Caco-2 (cell line): Measurements from ENCODE around the gene GRIK4. TPM values are rescaled to one million over a fixed set of nuclear protein-coding genes. Genes with fewer than 3 reads are reported as not detected.

Source experiments
- BruUV-seq: library from RNA; stranded (reverse); fragments of 400-500 nt; replicated peaks from 2 replicates; lab custom pipeline; 2021; lab: Mats Ljungman, UMichigan
- CTCF ChIA-PET: fragments of 300-600 bp; sonication (Branson Sonifier 250); formaldehyde crosslinking; loops from one replicate; lab custom pipeline; 2022; ENCODE audit warnings: antibody characterized with exemption; lab: Charles Lee
- POLR2A ChIA-PET: fragments of 300-600 bp; sonication (Branson Sonifier 250); formaldehyde crosslinking; loops from one replicate; lab custom pipeline; 2022; ENCODE audit warnings: antibody characterized with exemption; lab: Charles Lee
- DNase-seq, 2 experiments: peaks; one replicate each; pipeline versions ENCODE4 v3.0.0 to v3.0.0-alpha.2; 2020 to 2022
- H3K27me3 ChIP-seq: replicated peaks from 2 replicates; pipeline ENCODE4 v1.6.0; 2011; ENCODE audit warnings: low read length; ENCODE audit not compliant: control insufficient read depth, insufficient read depth
- H3K36me3 ChIP-seq: 2 replicates; pipeline ENCODE4 v1.5.1; 2011; ENCODE audit warnings: low read length; ENCODE audit not compliant: control insufficient read depth, insufficient read depth
- H3K4me1 ChIP-seq: fragments of 250-450 bp; sonication (Bioruptor Pico); 2 replicates; pipeline ENCODE4 v1.5.1; 2020; ENCODE audit warnings: mild to moderate bottlenecking
- H3K4me3 ChIP-seq: 2 replicates; pipeline ENCODE4 v1.5.1; 2011; ENCODE audit warnings: low read depth, mild to moderate bottlenecking, control low read depth, low read length
- H3K9me3 ChIP-seq: fragments of 250-450 bp; sonication (Bioruptor Pico); 2 replicates; pipeline ENCODE4 v1.5.1; 2020; ENCODE audit warnings: mild to moderate bottlenecking, moderate library complexity
- H3K27ac Mint-ChIP-seq: one replicate; pipeline ENCODE4 v1.8.0; 2022; ENCODE audit warnings: mixed read lengths; ENCODE audit not compliant: unreplicated experiment
- H3K27me3 Mint-ChIP-seq: one replicate; pipeline ENCODE4 v1.8.0; 2022; ENCODE audit warnings: mixed read lengths; ENCODE audit not compliant: insufficient read depth, unreplicated experiment
- H3K36me3 Mint-ChIP-seq: one replicate; pipeline ENCODE4 v1.8.0; 2022; ENCODE audit warnings: mild to moderate bottlenecking, mixed read lengths; ENCODE audit not compliant: insufficient read depth, unreplicated experiment
- H3K4me1 Mint-ChIP-seq: one replicate; pipeline ENCODE4 v1.8.0; 2022; ENCODE audit warnings: low read depth, mixed read lengths; ENCODE audit not compliant: unreplicated experiment
- H3K4me3 Mint-ChIP-seq: one replicate; pipeline ENCODE4 v1.8.0; 2022; ENCODE audit warnings: mild to moderate bottlenecking, moderate library complexity, mixed read lengths; ENCODE audit not compliant: unreplicated experiment
- H3K9me3 Mint-ChIP-seq: one replicate; pipeline ENCODE4 v1.8.0; 2022; ENCODE audit warnings: mixed read lengths; ENCODE audit not compliant: unreplicated experiment
- intact Hi-C: fragments of 100-400 bp; cut with micrococcal nuclease; formaldehyde crosslinking; loops from one replicate; pipeline ENCODE4 v1.10.0; 2022; ENCODE audit not compliant: unreplicated experiment
- total RNA-seq: library from RNA; stranded (reverse); gene quantifications from 2 replicates; pipeline ENCODE4 v1.2.3, GENCODE V29; 2022
- TF ChIP-seq, protein P1 (sequence below), 2 experiments: fragments of 200-600 bp in 1 of 2; IDR thresholded peaks; 1 replicate in 1 of 2; 2 replicates in 1 of 2; pipeline versions ENCODE4 v1.5.1 to v1.8.0; 2011 to 2022; ENCODE audit warnings: antibody characterized with exemption in 1 of 2, control low read depth in 1 of 2, inconsistent platforms in 1 of 2, low read depth in 1 of 2, low read length in 1 of 2, mild to moderate bottlenecking in 1 of 2, moderate library complexity in 1 of 2; ENCODE audit not compliant: insufficient read depth in 1 of 2, severe bottlenecking in 1 of 2, unreplicated experiment in 1 of 2

GRIK4 gene
- total RNA-seq, 1 experiment from 2014 or later = 2.0 TPM

DNA sequence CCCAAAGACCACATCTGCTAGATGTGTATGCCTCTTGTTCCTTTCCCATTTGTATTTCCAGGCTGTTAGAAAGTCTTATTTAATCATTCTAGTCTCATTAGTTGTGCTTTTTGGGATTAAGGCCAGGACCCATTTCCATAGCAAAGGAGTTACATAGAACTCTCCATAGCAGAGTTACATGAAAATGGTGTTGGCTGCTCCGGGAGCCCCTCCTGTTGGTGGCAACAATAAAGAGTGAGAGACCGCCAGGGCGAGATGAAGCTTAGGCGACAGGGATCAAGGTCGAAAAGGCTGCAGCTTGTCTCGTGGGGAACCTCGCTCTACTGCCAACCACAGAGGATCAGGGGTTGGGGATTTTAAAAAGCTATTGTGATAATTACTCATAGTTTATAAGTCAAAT, 58.3 kb downstream of the GRIK4 start:
- H3K27me3 Mint-ChIP-seq = no peaks in the 10 kb centered on the region

DNA sequence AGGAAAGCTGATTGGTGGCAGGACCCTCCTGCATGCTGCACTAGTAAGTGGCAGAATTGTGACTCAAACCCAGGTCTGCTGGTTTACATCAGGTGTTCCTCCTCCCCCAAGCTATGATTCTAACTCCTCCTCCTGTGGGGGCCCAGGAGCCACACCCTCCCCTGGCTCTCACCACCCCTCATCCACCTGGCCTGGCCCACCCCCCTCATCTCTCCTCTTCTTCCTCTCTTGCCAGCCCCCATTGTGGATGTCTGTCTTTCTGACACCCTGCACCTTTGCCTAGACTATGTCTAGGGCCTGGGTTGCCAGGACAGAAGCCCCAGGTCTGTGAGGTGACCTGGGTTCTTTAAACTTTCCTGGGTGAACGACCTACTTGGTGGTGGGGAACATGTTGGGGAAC, 59.9 kb downstream of the GRIK4 start:
- Mint-ChIP-seq H3K27me3 (no peaks in the 10 kb centered on the region), H3K4me3 (no peak overlapping the region), H3K4me1 (no peaks in the 10 kb centered on the region), H3K27ac (no peak overlapping the region), H3K9me3 (no peaks in the 10 kb centered on the region), H3K36me3 (no peaks in the 10 kb centered on the region)
- no peak for DNase-seq
- H3K4me3 ChIP-seq = no peak overlapping the region
- ChIA-PET POLR2A (no interaction called here), CTCF (no interaction called here)
- no TSS peak for BruUV-seq
- intact Hi-C loops = no loop called here
- H3K27me3 ChIP-seq = no peaks in the 10 kb centered on the region
- H3K9me3 ChIP-seq = no peaks in the 10 kb centered on the region
- TF ChIP-seq, protein P1, sequence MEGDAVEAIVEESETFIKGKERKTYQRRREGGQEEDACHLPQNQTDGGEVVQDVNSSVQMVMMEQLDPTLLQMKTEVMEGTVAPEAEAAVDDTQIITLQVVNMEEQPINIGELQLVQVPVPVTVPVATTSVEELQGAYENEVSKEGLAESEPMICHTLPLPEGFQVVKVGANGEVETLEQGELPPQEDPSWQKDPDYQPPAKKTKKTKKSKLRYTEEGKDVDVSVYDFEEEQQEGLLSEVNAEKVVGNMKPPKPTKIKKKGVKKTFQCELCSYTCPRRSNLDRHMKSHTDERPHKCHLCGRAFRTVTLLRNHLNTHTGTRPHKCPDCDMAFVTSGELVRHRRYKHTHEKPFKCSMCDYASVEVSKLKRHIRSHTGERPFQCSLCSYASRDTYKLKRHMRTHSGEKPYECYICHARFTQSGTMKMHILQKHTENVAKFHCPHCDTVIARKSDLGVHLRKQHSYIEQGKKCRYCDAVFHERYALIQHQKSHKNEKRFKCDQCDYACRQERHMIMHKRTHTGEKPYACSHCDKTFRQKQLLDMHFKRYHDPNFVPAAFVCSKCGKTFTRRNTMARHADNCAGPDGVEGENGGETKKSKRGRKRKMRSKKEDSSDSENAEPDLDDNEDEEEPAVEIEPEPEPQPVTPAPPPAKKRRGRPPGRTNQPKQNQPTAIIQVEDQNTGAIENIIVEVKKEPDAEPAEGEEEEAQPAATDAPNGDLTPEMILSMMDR (IDR thresholded peaks at IDR 0.05; ENCODE audit: insufficient read depth in 1 of 2, low read depth in 1 of 2, low read length in 1 of 2, severe bottlenecking in 1 of 2, unreplicated experiment in 1 of 2) = no peak
- H3K36me3 ChIP-seq = no peaks in the 10 kb centered on the region
- H3K4me1 ChIP-seq = peaks cover under 1% of the 10 kb centered on the region; the same call in 1 of the 2 replicates

More for the DNA sequence above, 58.3 kb downstream of the GRIK4 start:
- no TSS peak for BruUV-seq
- Mint-ChIP-seq H3K36me3 (no peaks in the 10 kb centered on the region), H3K27ac (no peak overlapping the region), H3K4me3 (no peak overlapping the region), H3K4me1 (peaks cover 11% of the 10 kb centered on the region), H3K9me3 (no peaks in the 10 kb centered on the region)
- Histone ChIP-seq H3K27me3 (no peaks in the 10 kb centered on the region), H3K4me1 (peaks cover 7% of the 10 kb centered on the region), H3K4me3 (no peak overlapping the region), H3K36me3 (no peaks in the 10 kb centered on the region), H3K9me3 (no peaks in the 10 kb centered on the region)
- TF ChIP-seq, protein P1 (IDR thresholded peaks at IDR 0.05; ENCODE audit: insufficient read depth in 1 of 2, low read depth in 1 of 2, low read length in 1 of 2, severe bottlenecking in 1 of 2, unreplicated experiment in 1 of 2) = no peak
- POLR2A ChIA-PET = no interaction called here
- intact Hi-C loops = no loop called here
- DNase-seq = no peak
- CTCF ChIA-PET = no interaction called here

DNA sequence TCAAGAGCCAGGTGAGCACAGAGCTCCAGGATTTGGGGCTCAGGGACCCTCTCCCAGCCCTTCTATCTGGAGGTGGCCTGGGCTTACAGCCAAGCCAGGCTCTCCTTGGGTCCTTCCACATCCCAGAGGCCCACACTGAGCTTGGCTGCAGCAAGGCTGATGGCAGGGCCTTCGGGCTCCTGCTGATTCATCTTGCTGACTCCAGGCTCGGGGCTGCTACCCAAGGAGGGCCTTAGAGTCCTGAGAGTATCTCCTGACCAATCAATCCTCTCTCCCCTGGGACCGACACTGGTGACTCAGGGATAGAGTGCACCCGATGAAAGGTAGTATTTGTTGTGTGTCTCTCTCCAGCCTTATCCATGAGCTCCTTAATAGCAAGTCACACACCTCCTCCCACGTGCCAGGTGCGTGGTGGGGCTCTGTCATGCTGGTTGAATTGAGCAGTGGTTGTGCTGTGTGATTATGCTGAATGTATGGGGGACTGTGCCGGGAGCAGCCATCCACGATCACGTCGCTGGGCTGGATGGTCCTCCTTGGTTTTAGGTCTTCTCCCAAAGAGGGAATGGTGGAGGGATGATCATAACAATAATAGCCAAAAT, 62.3 kb downstream of the GRIK4 start:
- H3K27me3 ChIP-seq = no peaks in the 10 kb centered on the region
- POLR2A ChIA-PET = no interaction called here
- Mint-ChIP-seq H3K4me3 (no peak overlapping the region), H3K36me3 (no peaks in the 10 kb centered on the region), H3K9me3 (no peaks in the 10 kb centered on the region), H3K4me1 (no peaks in the 10 kb centered on the region), H3K27me3 (peaks cover 6% of the 10 kb centered on the region), H3K27ac (no peak overlapping the region)
- H3K4me3 ChIP-seq = no peak overlapping the region
- BruUV-seq = no TSS peak
- no peaks in the 10 kb centered on the region for H3K4me1 ChIP-seq
- no peak for DNase-seq
- CTCF ChIA-PET = no interaction called here
- TF ChIP-seq, protein P1 (IDR thresholded peaks at IDR 0.05; ENCODE audit: insufficient read depth in 1 of 2, low read depth in 1 of 2, low read length in 1 of 2, severe bottlenecking in 1 of 2, unreplicated experiment in 1 of 2) = no peak
- H3K36me3 ChIP-seq = no peaks in the 10 kb centered on the region
- no peaks in the 10 kb centered on the region for H3K9me3 ChIP-seq
- intact Hi-C loops = no loop called here
